IgD-negative memory B cell (primary cell): ENCODE data around the gene TIGD3. TPM values are rescaled to one million over a fixed set of nuclear protein-coding genes. Genes with fewer than 3 reads are reported as not detected.

Experiments
- H3K27ac Mint-ChIP-seq, 3 donors: one replicate each; pipeline ENCODE4 v1.8.0; 2020 to 2022; ENCODE audit warnings: mild to moderate bottlenecking in 3 of 3, mixed read lengths in 3 of 3, moderate library complexity in 1 of 3
- H3K27me3 Mint-ChIP-seq: one replicate; pipeline ENCODE4 v1.8.0; 2021; ENCODE audit warnings: mixed read lengths
- H3K36me3 Mint-ChIP-seq: one replicate; pipeline ENCODE4 v1.8.0; 2020; ENCODE audit warnings: mild to moderate bottlenecking, mixed read lengths
- H3K4me1 Mint-ChIP-seq, 3 donors: one replicate each; pipeline ENCODE4 v1.8.0; 2020 to 2022; ENCODE audit warnings: mixed read lengths in 3 of 3, mild to moderate bottlenecking in 1 of 3
- H3K4me3 Mint-ChIP-seq, 4 donors: one replicate each; pipeline ENCODE4 v1.8.0; 2020 to 2022; ENCODE audit warnings: mild to moderate bottlenecking in 4 of 4, mixed read lengths in 4 of 4, moderate library complexity in 3 of 4
- H3K9me3 Mint-ChIP-seq, 3 donors: one replicate each; pipeline ENCODE4 v1.8.0; 2020 to 2021; ENCODE audit warnings: mixed read lengths in 3 of 3, mild to moderate bottlenecking in 1 of 3
- polyA plus RNA-seq: library from polyadenylated mRNA; unstranded; fragments of 300-500 nt; fragmentation: Illumina TruSeq; gene quantifications from one replicate; pipeline ENCODE4 v1.2.3, GENCODE V29; 2021

TIGD3 gene, protein sequence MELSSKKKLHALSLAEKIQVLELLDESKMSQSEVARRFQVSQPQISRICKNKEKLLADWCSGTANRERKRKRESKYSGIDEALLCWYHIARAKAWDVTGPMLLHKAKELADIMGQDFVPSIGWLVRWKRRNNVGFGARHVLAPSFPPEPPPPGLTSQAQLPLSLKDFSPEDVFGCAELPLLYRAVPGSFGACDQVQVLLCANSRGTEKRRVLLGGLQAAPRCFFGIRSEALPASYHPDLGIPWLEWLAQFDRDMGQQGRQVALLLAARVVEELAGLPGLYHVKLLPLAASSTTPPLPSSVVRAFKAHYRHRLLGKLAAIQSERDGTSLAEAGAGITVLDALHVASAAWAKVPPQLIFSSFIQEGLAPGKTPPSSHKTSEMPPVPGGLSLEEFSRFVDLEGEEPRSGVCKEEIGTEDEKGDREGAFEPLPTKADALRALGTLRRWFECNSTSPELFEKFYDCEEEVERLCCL
- 2.3 TPM for polyA plus RNA-seq

DNA sequence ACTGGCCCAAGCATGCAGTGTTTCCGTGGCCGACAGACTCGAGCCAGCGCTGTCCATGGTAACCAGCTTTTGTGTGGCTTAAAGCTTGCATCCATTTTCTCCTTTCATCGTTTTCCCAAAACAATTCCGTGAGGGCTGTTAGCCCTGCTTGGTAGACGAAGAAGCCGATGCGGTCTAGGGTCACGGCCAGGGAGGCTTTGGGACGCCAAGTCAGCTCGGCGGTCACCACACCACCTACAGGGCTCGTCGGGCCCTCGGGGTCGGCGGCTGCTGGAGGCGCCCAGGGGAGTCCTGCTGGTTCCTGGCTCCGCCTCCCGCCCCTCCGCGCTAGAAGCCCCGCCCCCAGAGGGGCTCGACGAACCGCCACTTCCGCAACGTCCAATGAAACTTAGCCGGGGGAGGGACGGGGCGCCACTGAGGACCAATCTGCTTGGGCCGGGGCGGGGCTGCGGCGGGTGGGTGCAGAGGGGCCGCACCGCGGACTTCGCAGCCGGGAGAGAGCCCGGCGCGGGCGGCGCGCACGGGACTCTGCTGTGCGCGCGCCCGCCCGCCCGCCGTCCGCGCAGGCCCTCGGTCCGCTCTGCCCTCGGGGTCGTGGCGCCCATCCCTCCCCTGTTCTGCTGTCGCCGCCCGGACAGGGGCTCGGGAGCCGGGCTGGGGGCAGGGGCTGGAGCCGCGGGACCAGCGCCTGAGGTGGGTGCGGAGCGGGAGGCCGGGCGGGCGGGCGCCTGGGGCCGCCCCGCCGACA is at the start of gene TIGD3:
TSS of gene TIGD3 (plus strand) at position 487 of the 748 bp plus-strand sequence. CDS start 1,058 bp downstream, outside the sequence.
- Mint-ChIP-seq H3K27me3 (peaks cover 3% of the 10 kb centered on the region), H3K36me3 (no peaks in the 10 kb centered on the region), H3K9me3 (no peaks in the 10 kb centered on the region)

DNA sequence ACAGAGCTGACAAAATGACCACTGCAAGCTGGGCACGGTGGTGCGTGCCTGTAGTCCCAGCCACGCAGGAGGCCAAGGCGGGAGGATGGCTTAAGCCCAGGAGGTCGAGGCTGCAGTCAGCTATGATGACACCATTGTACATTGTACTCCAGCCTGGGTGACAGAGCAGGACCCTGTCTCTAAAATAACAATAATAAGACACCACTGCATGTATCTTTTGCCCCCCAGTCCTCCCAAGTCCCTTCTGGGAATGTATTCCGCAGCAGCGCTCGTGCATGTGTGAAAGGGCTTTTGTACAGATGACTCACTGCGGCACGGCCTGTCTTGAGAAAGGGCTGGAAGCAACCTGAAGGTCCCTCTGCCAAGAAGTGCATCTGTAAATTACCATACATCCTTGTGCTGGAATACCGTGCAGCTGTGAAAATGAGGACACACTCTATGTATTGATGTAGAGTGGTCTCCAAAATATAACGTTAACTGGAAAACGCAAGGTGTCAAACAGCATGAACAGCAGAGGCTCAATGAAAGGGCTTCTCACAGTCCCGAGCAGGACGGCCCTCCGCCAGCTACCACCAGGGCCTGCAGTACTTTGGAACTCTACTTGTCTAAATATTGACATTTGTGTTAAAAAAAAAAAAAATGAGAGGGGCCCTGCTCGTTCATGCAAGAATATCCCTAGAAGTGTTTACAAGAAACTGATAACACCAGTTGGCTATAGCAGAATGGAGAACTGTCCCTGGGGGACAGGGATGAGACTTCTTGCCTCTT is 48.9 kb upstream of the TIGD3 start:
- peak overlapping the region in 1 of 3 donors; percentile 16 for H3K27ac Mint-ChIP-seq
- peaks cover 0 to 1% (median 0%) of the 10 kb centered on the region in 3 donors for H3K4me1 Mint-ChIP-seq
- no peak overlapping the region for H3K4me3 Mint-ChIP-seq
- no peaks in the 10 kb centered on the region for H3K27me3 Mint-ChIP-seq
- no peaks in the 10 kb centered on the region for H3K9me3 Mint-ChIP-seq
- peaks cover 3% of the 10 kb centered on the region for H3K36me3 Mint-ChIP-seq

More for the DNA sequence above, at the start of gene TIGD3:
- Mint-ChIP-seq H3K27ac (peak within 1 kb of the TSS; percentile 71 to 90 (median 80)), H3K4me3 (peak within 1 kb of the TSS; percentile 83 to 98 (median 94)), H3K4me1 (peaks cover 0 to 9% (median 5%) of the 10 kb centered on the region in 3 donors)

DNA sequence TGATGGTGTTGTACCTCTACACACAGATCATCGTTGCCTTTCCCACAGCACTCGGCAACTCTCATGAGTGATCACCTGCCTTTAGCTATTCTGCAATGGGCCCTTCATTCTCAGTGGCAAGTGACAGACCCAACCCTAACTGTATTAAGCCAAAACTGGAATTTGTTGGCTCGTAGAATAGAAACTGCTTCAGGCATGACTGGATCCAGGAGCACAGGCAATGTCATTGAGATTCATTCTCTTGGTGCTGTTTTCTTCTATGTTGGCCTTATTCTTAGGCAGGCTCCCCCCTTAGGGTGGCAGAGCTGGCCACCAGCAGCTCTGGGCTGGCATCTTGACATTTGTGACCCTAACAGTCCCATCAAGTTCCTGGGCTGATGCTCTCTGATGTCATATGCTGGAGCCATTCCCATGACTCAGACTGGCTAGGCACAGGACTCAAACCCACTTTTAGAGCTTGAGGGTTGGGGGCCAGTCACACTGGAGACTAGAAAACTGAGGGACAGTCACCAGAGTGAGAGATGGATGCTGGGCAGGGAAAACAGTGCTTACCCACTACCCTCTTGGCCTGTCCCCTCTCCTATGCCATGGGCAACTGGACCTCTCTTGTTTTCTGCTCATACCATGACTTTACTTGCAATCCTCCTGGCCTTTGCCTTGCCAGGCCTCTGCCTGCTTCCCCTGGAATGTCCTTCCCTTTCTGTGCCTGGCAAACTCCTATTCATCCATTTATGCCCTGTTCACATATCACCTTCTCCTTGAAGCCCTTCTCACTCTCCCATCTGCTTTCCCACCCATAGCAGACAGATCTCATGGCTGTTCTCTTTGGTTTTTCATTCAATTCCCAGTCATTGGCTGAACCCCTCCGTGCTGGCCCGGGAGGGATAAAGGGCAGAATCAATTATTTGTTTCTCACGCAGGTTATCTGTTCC is 47.0 kb upstream of the TIGD3 start:
- H3K27me3 Mint-ChIP-seq = no peaks in the 10 kb centered on the region
- H3K9me3 Mint-ChIP-seq = no peaks in the 10 kb centered on the region
- peaks cover 3% of the 10 kb centered on the region for H3K36me3 Mint-ChIP-seq
- no peak overlapping the region for H3K4me3 Mint-ChIP-seq
- no peak overlapping the region for H3K27ac Mint-ChIP-seq
- H3K4me1 Mint-ChIP-seq = peaks cover 0 to 1% (median 0%) of the 10 kb centered on the region in 3 donors

DNA sequence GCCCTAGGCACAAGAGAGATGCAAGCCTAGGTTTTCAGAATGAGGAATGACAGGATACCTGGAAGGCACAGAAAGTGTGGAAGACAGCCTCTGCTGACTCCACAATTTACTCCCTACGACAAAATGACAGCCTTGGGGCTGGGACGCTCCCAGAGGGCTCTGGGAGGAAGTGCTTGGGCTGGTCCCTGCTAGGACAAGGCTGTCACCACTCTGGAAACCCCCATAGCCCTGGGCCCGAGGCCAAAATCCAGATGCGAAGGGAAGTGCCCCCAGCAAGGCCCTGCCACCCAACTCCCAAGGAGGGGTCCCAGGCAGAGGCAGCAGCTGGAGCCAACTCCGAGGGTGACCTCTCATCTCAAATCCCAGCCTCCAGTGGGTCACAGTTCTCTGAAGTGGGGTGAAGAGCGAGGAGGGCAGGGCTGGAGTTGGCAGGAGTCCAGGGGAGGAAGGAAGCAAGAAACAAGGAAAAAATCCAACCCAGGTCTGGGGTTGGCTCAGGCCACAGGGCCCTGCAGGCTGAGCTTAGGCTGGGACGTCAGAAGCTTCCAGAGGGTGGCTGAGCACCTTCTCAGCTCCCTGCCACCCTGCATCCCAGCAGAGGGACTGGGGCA is 46.2 kb upstream of the TIGD3 start:
- Mint-ChIP-seq H3K4me1 (peaks cover 0 to 1% (median 0%) of the 10 kb centered on the region in 3 donors), H3K9me3 (no peaks in the 10 kb centered on the region), H3K36me3 (peaks cover 3% of the 10 kb centered on the region), H3K27ac (no peak overlapping the region), H3K4me3 (no peak overlapping the region), H3K27me3 (peaks cover 2% of the 10 kb centered on the region)

DNA sequence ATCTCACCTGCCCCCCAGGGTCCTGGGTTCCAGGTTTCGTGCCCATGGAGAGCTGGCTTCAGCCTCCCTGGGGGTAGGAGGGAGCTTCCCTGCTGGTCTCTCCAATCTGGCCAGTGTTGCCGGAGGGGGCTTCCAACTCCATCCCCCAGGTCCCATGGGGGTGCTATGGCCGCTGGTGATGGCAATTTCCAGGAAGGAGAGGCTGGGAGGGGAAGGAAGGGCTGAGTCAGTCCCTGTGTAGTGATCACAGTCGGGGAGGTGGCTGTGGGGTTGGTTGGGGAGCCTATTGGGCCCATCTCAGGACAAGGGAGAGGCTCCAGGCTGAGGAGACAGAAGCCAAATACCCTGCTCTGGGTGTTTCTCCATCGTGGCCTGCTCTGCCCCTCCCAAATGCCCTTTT is 45.5 kb upstream of the TIGD3 start:
- Mint-ChIP-seq H3K36me3 (no peaks in the 10 kb centered on the region), H3K27ac (no peak overlapping the region), H3K4me1 (peaks cover 0 to 1% (median 0%) of the 10 kb centered on the region in 3 donors), H3K4me3 (no peak overlapping the region), H3K27me3 (peaks cover 3% of the 10 kb centered on the region), H3K9me3 (no peaks in the 10 kb centered on the region)

DNA sequence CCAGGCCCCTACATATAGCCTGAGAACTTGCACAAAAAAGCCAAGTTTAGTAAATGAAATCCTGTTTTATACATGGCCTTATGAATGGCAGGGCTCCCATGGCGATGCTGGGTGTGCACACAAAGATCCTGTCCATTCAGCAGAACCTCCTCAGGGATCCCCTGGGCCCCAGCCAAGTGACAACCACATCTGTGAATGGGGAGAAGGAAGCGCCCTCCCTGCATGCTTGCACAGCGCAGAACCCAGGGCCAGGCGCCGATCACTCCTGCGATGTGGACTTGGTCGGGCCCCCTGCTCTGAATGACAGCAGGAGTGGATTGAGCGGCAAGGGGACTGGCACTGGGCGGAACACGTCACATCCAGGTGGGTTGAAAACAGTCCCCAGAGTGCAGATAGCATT is 44.3 kb upstream of the TIGD3 start:
- Mint-ChIP-seq H3K27me3 (peaks cover 7% of the 10 kb centered on the region), H3K4me3 (no peak overlapping the region), H3K27ac (no peak overlapping the region), H3K36me3 (no peaks in the 10 kb centered on the region), H3K4me1 (peaks cover 0 to 4% (median 3%) of the 10 kb centered on the region in 3 donors), H3K9me3 (no peaks in the 10 kb centered on the region)

DNA sequence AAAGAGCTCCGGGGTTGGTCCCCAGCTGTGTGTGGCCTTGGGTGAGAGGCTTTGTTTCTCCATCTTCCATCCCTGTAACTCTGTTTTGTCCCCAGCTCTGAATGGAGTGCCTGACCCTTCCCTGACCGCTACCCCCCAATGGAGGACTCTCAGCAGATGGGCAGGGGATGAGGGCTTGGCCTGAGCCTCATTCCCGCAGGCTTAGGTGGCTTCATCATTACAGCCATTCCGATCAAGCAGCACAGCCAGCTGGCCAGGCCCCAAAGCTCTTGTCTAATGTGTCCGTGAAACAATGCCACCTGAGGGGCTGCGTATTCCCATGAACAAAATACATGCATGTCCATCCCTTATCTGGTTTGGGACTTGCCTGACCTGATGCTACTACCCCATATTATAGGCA is 43.8 kb upstream of the TIGD3 start:
- Mint-ChIP-seq H3K27ac (no peak overlapping the region), H3K4me1 (peaks cover 1 to 5% (median 3%) of the 10 kb centered on the region in 3 donors), H3K27me3 (peaks cover 7% of the 10 kb centered on the region), H3K36me3 (no peaks in the 10 kb centered on the region), H3K4me3 (no peak overlapping the region), H3K9me3 (no peaks in the 10 kb centered on the region)

DNA sequence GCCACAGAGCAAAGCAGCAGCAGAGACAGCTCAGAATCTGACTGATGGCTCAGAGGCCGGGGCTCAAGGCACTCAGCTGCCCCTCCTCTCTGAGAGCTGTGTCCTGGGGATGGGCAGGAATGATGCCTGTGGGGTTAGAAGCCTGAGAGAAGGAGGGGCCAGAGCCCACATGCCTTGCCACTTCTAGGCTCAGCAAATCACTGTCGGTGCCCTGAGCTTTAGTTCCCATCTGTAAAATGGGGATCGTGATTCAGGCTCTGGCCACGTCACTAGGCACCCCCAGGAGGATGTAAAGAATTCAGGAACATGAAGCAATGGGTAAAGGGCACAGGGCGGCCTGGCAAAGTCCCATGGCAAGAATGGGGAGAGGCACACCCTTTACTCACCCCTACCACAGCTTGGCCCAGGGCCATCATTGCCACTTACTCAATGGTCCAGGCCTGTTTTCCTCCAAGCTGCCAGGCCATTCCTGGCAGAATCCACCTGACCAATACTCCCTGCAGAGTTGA is 43.3 kb upstream of the TIGD3 start:
- Mint-ChIP-seq H3K27ac (no peak overlapping the region), H3K36me3 (no peaks in the 10 kb centered on the region), H3K27me3 (peaks cover 7% of the 10 kb centered on the region), H3K9me3 (no peaks in the 10 kb centered on the region), H3K4me1 (peaks cover 5 to 7% (median 5%) of the 10 kb centered on the region in 3 donors), H3K4me3 (peak overlapping the region in 1 of 4 donors; percentile 79)

DNA sequence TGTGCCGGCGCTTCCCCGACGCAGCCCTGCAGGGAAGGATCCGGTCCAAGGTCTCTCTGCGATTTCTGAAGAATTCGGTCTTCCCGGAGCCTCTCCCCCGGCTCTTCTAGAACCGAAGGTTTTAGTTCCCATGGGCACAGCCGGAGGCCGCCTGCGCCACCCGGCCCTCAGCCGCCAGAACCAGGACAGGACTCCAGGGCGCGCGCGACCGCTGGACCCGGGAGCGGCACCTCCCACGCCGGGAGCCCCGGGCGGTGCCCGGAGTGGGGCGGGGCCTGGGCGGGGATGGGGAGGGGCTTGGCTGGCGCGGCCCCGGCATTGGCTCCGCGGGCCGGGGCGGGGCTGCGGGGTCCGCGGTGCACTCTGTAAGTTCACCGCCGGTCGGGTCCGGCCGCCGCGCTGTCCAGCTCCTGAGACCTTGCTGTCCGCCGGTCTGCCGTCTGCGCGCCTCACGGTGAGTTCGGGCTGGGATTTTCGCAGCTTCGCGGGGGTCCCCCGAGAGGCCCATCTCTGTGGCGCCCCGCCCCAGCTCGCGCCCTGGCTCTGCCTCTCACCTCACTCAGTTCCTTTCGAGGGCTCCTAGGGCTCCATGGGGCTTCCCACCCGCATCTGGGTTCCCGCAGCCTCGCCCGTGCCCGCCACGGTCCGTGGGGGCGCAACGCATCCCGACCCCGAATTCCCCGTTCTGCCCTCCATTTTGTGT is 39.9 kb upstream of the TIGD3 start, which contains the start of gene CDC42EP2:
TSS of gene CDC42EP2 (plus strand) at position 366 of the 703 bp plus-strand sequence. CDS start 6,033 bp downstream, outside the sequence.
- H3K9me3 Mint-ChIP-seq = no peaks in the 10 kb centered on the region
- H3K36me3 Mint-ChIP-seq = no peaks in the 10 kb centered on the region
- H3K4me3 Mint-ChIP-seq = peak within 1 kb of the TSS; percentile 80 to 90 (median 86)
- peaks cover 7% of the 10 kb centered on the region for H3K27me3 Mint-ChIP-seq
- peaks cover 5 to 6% (median 5%) of the 10 kb centered on the region in 3 donors for H3K4me1 Mint-ChIP-seq
- peak within 1 kb of the TSS in 2 of 3 donors; percentile 56 to 66 for H3K27ac Mint-ChIP-seq

DNA sequence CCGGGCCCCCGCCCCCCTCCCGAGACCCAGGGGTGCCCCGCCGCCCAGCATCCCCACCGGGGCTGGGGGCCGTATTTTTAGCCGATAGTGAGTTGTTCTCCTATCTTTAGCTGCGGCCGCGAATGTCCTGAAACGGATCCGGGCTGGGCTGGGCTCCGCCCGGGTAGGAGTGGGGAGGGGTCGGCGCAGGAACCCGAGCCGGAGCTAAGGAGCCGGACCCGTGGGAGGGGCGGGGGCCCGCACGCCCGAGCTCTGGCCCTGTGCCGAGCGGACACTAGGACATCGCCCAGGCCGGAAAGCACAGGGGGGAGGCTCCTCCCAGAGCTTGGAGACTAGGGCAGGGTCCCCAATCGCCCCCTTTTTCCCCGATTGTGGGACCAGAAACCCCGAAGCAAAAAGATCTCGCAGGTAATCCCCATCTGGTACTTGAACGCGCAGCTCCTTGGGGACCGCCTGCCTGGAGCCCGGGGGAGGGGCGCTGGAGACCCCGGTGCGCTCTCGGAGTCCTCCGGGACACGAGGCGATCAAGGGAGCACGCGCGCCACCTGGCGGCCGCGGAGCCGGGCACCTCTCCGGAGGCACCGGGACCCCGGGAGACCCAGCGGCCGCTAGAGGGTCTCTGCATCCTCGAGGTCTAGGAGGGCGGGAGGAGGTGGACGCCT is 39.2 kb upstream of the TIGD3 start:
- Mint-ChIP-seq H3K27me3 (peaks cover 7% of the 10 kb centered on the region), H3K36me3 (no peaks in the 10 kb centered on the region), H3K4me3 (peak overlapping the region; percentile 80 to 90 (median 86)), H3K9me3 (no peaks in the 10 kb centered on the region), H3K27ac (peak overlapping the region in 2 of 3 donors; percentile 56 to 57), H3K4me1 (peaks cover 5 to 6% (median 5%) of the 10 kb centered on the region in 3 donors)

DNA sequence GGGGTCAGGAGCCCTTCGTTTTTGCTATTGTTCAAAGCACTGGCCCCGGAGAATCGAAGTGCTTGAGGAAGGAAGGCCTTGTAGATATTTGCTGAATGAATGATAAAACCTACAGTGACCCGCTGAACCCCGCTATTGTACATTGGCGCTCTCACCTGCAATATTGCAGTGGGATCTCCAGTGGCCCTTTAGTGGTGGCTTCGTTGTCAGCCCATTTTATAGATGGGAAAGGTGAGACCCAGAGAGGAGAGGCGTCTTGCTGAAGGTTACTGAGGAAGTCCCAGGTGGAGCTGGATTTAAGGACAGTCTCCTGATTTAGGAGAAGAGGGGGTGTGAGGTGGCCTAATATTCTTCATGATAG is 38.7 kb upstream of the TIGD3 start:
- H3K27ac Mint-ChIP-seq = peak overlapping the region in 2 of 3 donors; percentile 56 to 57

DNA sequence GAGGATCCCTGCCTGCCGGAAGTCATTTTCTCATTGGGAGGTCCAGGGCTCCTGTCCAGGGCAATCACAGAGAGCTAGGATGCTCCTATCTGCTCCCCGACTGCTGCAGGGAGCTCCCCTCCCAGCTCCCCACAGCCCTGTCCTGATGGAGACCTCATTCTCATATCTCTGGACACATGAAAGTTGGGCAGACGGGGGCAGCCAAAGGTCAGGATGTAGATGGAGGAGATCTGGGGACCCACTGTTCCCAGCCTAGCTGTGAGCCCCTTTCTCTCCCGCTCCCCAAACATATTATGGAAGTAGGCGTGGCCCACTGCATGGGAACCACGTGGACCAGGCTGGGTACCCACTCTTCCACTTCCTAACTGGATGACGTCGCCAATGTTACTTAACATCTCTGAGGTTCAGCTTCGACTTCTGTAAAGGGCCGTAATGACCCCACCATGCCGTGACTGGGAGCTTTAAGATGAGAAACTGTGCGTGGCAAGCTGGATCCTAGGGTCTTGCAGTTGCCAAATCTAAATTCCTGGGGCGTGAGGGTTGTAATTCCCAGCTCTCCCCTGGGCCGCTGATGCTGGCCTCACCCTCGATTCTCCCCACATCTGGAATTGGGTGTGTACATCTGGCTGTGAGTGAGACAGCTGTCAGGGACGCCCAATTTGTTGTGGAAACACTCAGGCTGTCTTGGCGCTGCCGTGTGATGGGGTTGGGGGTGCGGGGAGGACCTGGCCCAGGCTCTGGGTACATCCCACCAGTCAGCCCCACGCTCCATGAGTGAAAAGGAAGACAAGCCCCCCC is 38.1 kb upstream of the TIGD3 start:
- Mint-ChIP-seq H3K4me3 (peak overlapping the region; percentile 61 to 86 (median 76)), H3K9me3 (no peaks in the 10 kb centered on the region), H3K4me1 (peaks cover 5 to 6% (median 5%) of the 10 kb centered on the region in 3 donors), H3K27me3 (peaks cover 7% of the 10 kb centered on the region), H3K27ac (peak overlapping the region in 1 of 3 donors; percentile 56), H3K36me3 (no peaks in the 10 kb centered on the region)

More for the DNA sequence above, 38.7 kb upstream of the TIGD3 start:
- H3K4me3 Mint-ChIP-seq = peak overlapping the region; percentile 61 to 86 (median 82)
- H3K27me3 Mint-ChIP-seq = peaks cover 7% of the 10 kb centered on the region
- H3K9me3 Mint-ChIP-seq = no peaks in the 10 kb centered on the region
- peaks cover 5 to 6% (median 5%) of the 10 kb centered on the region in 3 donors for H3K4me1 Mint-ChIP-seq
- H3K36me3 Mint-ChIP-seq = no peaks in the 10 kb centered on the region
